Natural killer cell (primary cell): ENCODE measurements around the gene OAT. TPM values are rescaled to one million over a fixed set of nuclear protein-coding genes. Genes with fewer than 3 reads are reported as not detected.

ENCODE experiments used
- ATAC-seq, 3 donors: fragments of 150-1000 bp in 2 of 3; fragments of 200-7000 bp in 1 of 3; cut with Tn5 transposase; 1 replicate in 1 of 3; 2 replicates in 2 of 3; pipeline ENCODE4 v1.10.0; 2021; ENCODE audit warnings: mild to moderate bottlenecking in 2 of 3, moderate library complexity in 2 of 3
- DNase-seq, 2 donors: peaks; one replicate each; pipeline versions ENCODE4 v3.0.0 to v3.0.0-alpha.2; 2013 to 2021; ENCODE audit warnings: mixed read lengths in 1 of 2
- H3K27ac ChIP-seq: one replicate; pipeline ENCODE4 v1.5.1; 2013; ENCODE audit warnings: mild to moderate bottlenecking, low read length
- H3K27me3 ChIP-seq: one replicate; pipeline ENCODE4 v1.6.1; 2013; ENCODE audit warnings: low read length; ENCODE audit not compliant: control insufficient read depth, insufficient read depth
- H3K36me3 ChIP-seq: one replicate; pipeline ENCODE4 v1.6.1; 2013; ENCODE audit warnings: low read length; ENCODE audit not compliant: control insufficient read depth, insufficient read depth
- H3K4me1 ChIP-seq: one replicate; pipeline ENCODE4 v1.6.1; 2013; ENCODE audit warnings: low read length; ENCODE audit not compliant: control insufficient read depth, insufficient read depth
- H3K4me3 ChIP-seq: one replicate; pipeline ENCODE4 v1.5.1; 2013; ENCODE audit warnings: low read length
- H3K9me3 ChIP-seq: one replicate; pipeline ENCODE4 v1.6.1; 2013; ENCODE audit warnings: low read length; ENCODE audit not compliant: control insufficient read depth, insufficient read depth
- H3K27ac Mint-ChIP-seq, 2 donors: one replicate each; pipeline ENCODE4 v1.8.0; 2022; ENCODE audit warnings: mild to moderate bottlenecking in 2 of 2, mixed read lengths in 2 of 2, moderate library complexity in 1 of 2
- H3K27me3 Mint-ChIP-seq, 2 donors: one replicate each; pipeline ENCODE4 v1.8.0; 2022; ENCODE audit warnings: low read depth in 2 of 2, mixed read lengths in 2 of 2
- H3K36me3 Mint-ChIP-seq: one replicate; pipeline ENCODE4 v1.8.0; 2022; ENCODE audit warnings: mixed read lengths
- H3K4me1 Mint-ChIP-seq, 2 donors: one replicate each; pipeline ENCODE4 v1.8.0; 2022; ENCODE audit warnings: mixed read lengths in 2 of 2
- H3K4me3 Mint-ChIP-seq: one replicate; pipeline ENCODE4 v1.8.0; 2022; ENCODE audit warnings: mild to moderate bottlenecking, moderate library complexity, mixed read lengths
- H3K9me3 Mint-ChIP-seq, 2 donors: one replicate each; pipeline ENCODE4 v1.8.0; 2022; ENCODE audit warnings: mixed read lengths in 2 of 2
- WGBS: methylation state at CpG from one replicate; pipeline ENCODE4 v1.1.7; 2013; ENCODE audit warnings: missing lambda C conversion rate; ENCODE audit not compliant: insufficient coverage; 5-methylcytosine and 5-hydroxymethylcytosine counted together
- intact Hi-C: fragments of 100-400 bp; cut with micrococcal nuclease; formaldehyde crosslinking; loops from one replicate; pipeline ENCODE4 v1.14.2; 2022
- total RNA-seq, 4 donors: library from RNA; stranded (reverse); fragments of 120-200 nt in 1 of 4; gene quantifications; one replicate each; pipeline versions ENCODE4 v1.2.3 to v1.2.4, GENCODE V29; 2013 to 2022
- TF ChIP-seq, protein P1 (sequence below): fragments of 200-600 bp; IDR thresholded peaks from one replicate; pipeline ENCODE4 v1.8.0; 2022; ENCODE audit warnings: antibody characterized with exemption

OAT gene
- total RNA-seq, 3 donors from 2014 or later (not counting 1 experiment from before 2014, with no cell fraction given) = 35.8 to 60.9 (median 48.4) TPM

DNA sequence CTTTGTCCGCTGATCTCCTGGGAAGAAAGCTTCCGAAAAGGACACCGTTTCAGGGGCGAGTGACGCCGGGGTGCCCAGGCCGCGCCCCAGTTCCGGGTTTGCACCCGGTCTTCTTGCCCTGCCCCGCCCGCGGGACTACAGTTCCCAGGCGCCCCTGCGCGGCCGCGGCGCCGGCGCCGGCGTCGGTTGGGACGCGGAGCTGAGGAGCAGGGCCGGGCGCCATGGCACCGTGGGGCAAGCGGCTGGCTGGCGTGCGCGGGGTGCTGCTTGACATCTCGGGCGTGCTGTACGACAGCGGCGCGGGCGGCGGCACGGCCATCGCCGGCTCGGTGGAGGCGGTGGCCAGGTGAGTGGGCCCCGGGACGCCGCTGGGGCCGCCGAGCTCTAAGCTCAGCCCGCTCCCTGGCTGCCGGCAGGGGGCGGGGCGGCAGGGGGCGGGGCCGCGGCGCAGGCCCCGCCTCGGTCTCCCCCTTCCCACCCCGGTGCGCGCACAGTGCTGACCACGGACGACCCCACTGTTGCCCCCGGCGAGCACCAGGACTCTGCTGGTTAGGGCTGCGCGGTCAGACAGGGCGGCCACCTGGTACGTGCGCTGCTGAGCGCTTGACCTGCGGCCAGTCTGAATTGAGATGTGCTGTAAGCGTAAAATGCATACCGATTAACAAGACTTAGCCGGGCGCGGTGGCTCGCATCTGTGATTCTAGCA, 43.1 kb upstream of the OAT start, which contains the start of gene LHPP:
Gene LHPP, plus strand, starts transcription at position 182 of the 706 bp plus-strand sequence. Its CDS starts 40 bp downstream, at position 222.
- Mint-ChIP-seq H3K4me3 (peak within 1 kb of the TSS; percentile 97), H3K27ac (peak within 1 kb of the TSS; percentile 77 to 90), H3K4me1 (peaks cover 5 to 18% of the 10 kb centered on the region in 2 donors), H3K36me3 (no peaks in the 10 kb centered on the region), H3K27me3 (peaks cover 7 to 10% of the 10 kb centered on the region in 2 donors), H3K9me3 (no peaks in the 10 kb centered on the region)
- Histone ChIP-seq H3K4me1 (peaks cover 17% of the 10 kb centered on the region), H3K27me3 (no peaks in the 10 kb centered on the region), H3K27ac (peak within 1 kb of the TSS; percentile 85), H3K36me3 (no peaks in the 10 kb centered on the region), H3K9me3 (no peaks in the 10 kb centered on the region), H3K4me3 (peak within 1 kb of the TSS; percentile 55)
- WGBS = under 1% methylated on average over 81 of the region's 81 CpGs
- TF ChIP-seq, protein P1, sequence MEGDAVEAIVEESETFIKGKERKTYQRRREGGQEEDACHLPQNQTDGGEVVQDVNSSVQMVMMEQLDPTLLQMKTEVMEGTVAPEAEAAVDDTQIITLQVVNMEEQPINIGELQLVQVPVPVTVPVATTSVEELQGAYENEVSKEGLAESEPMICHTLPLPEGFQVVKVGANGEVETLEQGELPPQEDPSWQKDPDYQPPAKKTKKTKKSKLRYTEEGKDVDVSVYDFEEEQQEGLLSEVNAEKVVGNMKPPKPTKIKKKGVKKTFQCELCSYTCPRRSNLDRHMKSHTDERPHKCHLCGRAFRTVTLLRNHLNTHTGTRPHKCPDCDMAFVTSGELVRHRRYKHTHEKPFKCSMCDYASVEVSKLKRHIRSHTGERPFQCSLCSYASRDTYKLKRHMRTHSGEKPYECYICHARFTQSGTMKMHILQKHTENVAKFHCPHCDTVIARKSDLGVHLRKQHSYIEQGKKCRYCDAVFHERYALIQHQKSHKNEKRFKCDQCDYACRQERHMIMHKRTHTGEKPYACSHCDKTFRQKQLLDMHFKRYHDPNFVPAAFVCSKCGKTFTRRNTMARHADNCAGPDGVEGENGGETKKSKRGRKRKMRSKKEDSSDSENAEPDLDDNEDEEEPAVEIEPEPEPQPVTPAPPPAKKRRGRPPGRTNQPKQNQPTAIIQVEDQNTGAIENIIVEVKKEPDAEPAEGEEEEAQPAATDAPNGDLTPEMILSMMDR = peak; percentile 38
- DNase-seq (peak; percentile 87 to 91), ATAC-seq (peak; percentile 95 to 97 (median 97))
- intact Hi-C loops = loop anchor here (5.0 kb wide), 1 partner anchor 44 kb away; the partner anchor contains the start of gene OAT

DNA sequence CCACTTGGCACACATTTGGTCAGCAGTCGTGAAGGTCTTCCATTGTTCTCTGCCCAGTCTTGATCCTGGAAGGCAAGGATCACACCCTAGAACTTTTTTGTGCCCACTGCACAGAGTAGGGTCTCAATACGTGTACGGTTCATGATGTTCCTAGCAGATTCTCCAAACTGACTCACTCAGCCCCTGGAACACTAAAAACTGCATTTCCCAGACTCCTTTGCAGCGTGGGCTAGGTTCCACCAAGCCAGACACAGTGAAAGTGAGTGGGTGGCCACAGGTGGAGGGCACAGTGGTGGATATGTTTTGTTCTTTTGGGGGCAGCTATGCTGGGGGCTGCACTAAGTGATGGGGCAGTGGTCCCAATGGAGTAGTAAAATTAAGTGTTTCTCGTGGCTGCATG, 41.4 kb upstream of the OAT start:
- WGBS = 91% methylated on average over 4 of the region's 5 CpGs
- H3K4me3 Mint-ChIP-seq = no peak overlapping the region
- H3K4me3 ChIP-seq = no peak overlapping the region
- H3K36me3 Mint-ChIP-seq = no peaks in the 10 kb centered on the region
- H3K27me3 Mint-ChIP-seq = peaks cover 21 to 24% of the 10 kb centered on the region in 2 donors
- DNase-seq (no peak), ATAC-seq (no peak)
- H3K27ac Mint-ChIP-seq = no peak overlapping the region
- H3K4me1 ChIP-seq = peaks cover 15% of the 10 kb centered on the region
- H3K9me3 Mint-ChIP-seq = no peaks in the 10 kb centered on the region
- intact Hi-C loops = loop anchor here (5.0 kb wide), 1 partner anchor 43 kb away; the partner anchor contains the start of gene OAT
- no peak overlapping the region for H3K27ac ChIP-seq
- H3K9me3 ChIP-seq = no peaks in the 10 kb centered on the region
- H3K4me1 Mint-ChIP-seq = peaks cover 5 to 14% of the 10 kb centered on the region in 2 donors
- no peaks in the 10 kb centered on the region for H3K36me3 ChIP-seq
- TF ChIP-seq, protein P1 = no peak
- H3K27me3 ChIP-seq = no peaks in the 10 kb centered on the region

DNA sequence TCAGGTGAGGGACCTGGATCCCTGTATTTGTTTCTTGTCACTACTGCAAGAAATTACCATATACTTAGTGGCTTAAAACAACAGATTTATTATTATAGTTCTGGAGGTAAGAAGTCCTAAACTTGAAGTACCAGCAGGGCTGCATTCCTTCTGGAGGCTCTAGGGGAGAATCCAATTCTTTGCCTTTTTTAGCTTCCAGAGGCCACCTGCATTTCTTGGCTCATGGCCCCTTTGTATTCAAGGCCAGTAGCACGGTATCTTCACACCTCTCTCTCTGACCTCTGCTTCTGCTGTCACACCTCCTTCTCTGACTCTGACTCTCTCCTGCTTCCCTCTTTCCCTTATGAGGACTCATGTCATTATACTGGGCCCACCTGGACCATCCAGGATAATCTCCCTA, 40.7 kb upstream of the OAT start:
- intact Hi-C loops = no loop called here
- Histone ChIP-seq H3K27me3 (no peaks in the 10 kb centered on the region), H3K9me3 (no peaks in the 10 kb centered on the region), H3K4me1 (peaks cover 11% of the 10 kb centered on the region), H3K27ac (no peak overlapping the region), H3K4me3 (no peak overlapping the region), H3K36me3 (no peaks in the 10 kb centered on the region)
- H3K4me3 Mint-ChIP-seq = no peak overlapping the region
- peaks cover 5 to 7% of the 10 kb centered on the region in 2 donors for H3K4me1 Mint-ChIP-seq
- peaks cover 25 to 31% of the 10 kb centered on the region in 2 donors for H3K27me3 Mint-ChIP-seq
- ATAC-seq = no peak
- WGBS = 60% methylated on average over 1 of the region's 1 CpG
- no peaks in the 10 kb centered on the region for H3K9me3 Mint-ChIP-seq
- DNase-seq = no peak
- TF ChIP-seq, protein P1 = no peak
- H3K27ac Mint-ChIP-seq = no peak overlapping the region
- H3K36me3 Mint-ChIP-seq = no peaks in the 10 kb centered on the region
